Thoracic aorta (tissue), 2 donors: ENCODE results near the gene DHX32. TPM values are rescaled to one million over a fixed set of nuclear protein-coding genes. Genes with fewer than 3 reads are reported as not detected.

Experiments used
- ATAC-seq: fragments of 150-250 bp; one replicate; pipeline ENCODE4 v1.8.0; 2017; ENCODE audit warnings: low read depth; ENCODE audit not compliant: insufficient number of reproducible peaks, low FRiP score
- DNase-seq: peaks from one replicate; pipeline ENCODE4 v3.0.0-alpha.2; 2020; ENCODE audit warnings: low spot score
- H3K27ac ChIP-seq, 2 donors: fragments of 200-600 bp; sonication (generic); 1 replicate in 1 of 2; 2 replicates in 1 of 2; pipeline ENCODE4 v1.5.1; 2016; ENCODE audit warnings: mild to moderate bottlenecking in 2 of 2, moderate library complexity in 2 of 2
- H3K27me3 ChIP-seq: fragments of 200-600 bp; sonication (generic); replicated peaks from 2 replicates; pipeline ENCODE4 v1.6.0; 2016; ENCODE audit warnings: mild to moderate bottlenecking; ENCODE audit not compliant: insufficient read depth
- H3K36me3 ChIP-seq: fragments of 200-600 bp; sonication (generic); one replicate; pipeline ENCODE4 v1.5.1; 2016
- H3K4me1 ChIP-seq, 2 donors: fragments of 200-600 bp; sonication (generic); 1 replicate in 1 of 2; 2 replicates in 1 of 2; pipeline versions ENCODE4 v1.5.1 to v1.6.0; 2016; ENCODE audit warnings: low read depth in 2 of 2, mild to moderate bottlenecking in 1 of 2; ENCODE audit not compliant: control insufficient read depth in 1 of 2
- H3K4me3 ChIP-seq: fragments of 200-600 bp; sonication (generic); 2 replicates; pipeline ENCODE4 v1.5.1; 2016; ENCODE audit warnings: mild to moderate bottlenecking
- H3K9me3 ChIP-seq: fragments of 200-600 bp; sonication (generic); 2 replicates; pipeline ENCODE4 v1.5.1; 2016
- CTCF ChIP-seq: fragments of 200-600 bp; sonication (generic); IDR thresholded peaks from one replicate; pipeline ENCODE4 v1.5.1; 2019; ENCODE audit warnings: antibody characterized with exemption
- total RNA-seq, 2 donors: library from RNA; depleted of rRNA; stranded (reverse); fragments of >200 nt; gene quantifications; one replicate each; pipeline versions ENCODE4 v1.1.0 to v1.2.3, GENCODE V29; 2016

The DHX32 gene
- total RNA-seq, 2 donors from 2014 or later = 11.1 to 14.0 TPM

GRCh38 chr10:125850766-125851731 is 30.0 kb downstream of the DHX32 start:
- H3K36me3 ChIP-seq = peaks cover 21% of the 10 kb centered on the region
- H3K27me3 ChIP-seq = no peaks in the 10 kb centered on the region
- H3K4me3 ChIP-seq = no peak overlapping the region
- no peaks in the 10 kb centered on the region for H3K4me1 ChIP-seq
- no peak for TF ChIP-seq CTCF
- H3K9me3 ChIP-seq = no peaks in the 10 kb centered on the region
- no peak for ATAC-seq
- no peak overlapping the region for H3K27ac ChIP-seq
- DNase-seq = no peak

DNA sequence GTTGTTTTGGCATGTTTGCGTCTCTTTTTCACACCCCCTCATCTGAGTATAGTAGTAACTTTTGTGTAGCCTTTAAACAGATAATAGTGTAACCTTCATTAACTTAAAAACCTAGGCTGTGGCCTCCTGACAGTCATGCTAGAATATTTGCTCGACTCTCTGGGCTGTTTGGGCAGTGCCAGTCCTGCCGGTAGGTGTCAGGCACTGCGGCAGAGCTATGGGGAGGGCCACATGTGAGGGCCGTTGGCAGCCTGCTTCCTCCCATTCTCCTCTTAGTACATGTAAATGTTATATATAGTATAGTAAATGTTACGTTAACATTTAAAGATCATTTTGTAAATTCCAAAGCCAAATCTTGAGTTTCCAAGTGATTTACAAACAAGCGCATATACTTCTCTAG is 31.6 kb downstream of the DHX32 start:
- Histone ChIP-seq H3K9me3 (no peaks in the 10 kb centered on the region), H3K4me1 (no peaks in the 10 kb centered on the region), H3K27me3 (no peaks in the 10 kb centered on the region), H3K36me3 (peaks cover 21% of the 10 kb centered on the region), H3K27ac (no peak overlapping the region), H3K4me3 (no peak overlapping the region)
- ATAC-seq = no peak
- no peak for TF ChIP-seq CTCF
- no peak for DNase-seq

- no peaks in the 10 kb centered on the region for H3K27me3 ChIP-seq
- no peaks in the 10 kb centered on the region for H3K9me3 ChIP-seq
- TF ChIP-seq CTCF = no peak
- DNase-seq (no peak), ATAC-seq (no peak)
- peaks cover 21% of the 10 kb centered on the region for H3K36me3 ChIP-seq
- H3K4me1 ChIP-seq = no peaks in the 10 kb centered on the region
- no peak overlapping the region for H3K4me3 ChIP-seq
- no peak overlapping the region for H3K27ac ChIP-seq
Measured at GRCh38 chr10:125848857-125849256, 32.2 kb downstream of the DHX32 start.

- H3K36me3 ChIP-seq = peaks cover 21% of the 10 kb centered on the region
- DNase-seq (no peak), ATAC-seq (no peak)
- no peak overlapping the region for H3K4me3 ChIP-seq
- H3K4me1 ChIP-seq = no peaks in the 10 kb centered on the region
- H3K27me3 ChIP-seq = no peaks in the 10 kb centered on the region
- TF ChIP-seq CTCF = no peak
- H3K27ac ChIP-seq = no peak overlapping the region
- H3K9me3 ChIP-seq = no peaks in the 10 kb centered on the region
Measured at GRCh38 chr10:125848371-125848770, 32.7 kb downstream of the DHX32 start.

DNA sequence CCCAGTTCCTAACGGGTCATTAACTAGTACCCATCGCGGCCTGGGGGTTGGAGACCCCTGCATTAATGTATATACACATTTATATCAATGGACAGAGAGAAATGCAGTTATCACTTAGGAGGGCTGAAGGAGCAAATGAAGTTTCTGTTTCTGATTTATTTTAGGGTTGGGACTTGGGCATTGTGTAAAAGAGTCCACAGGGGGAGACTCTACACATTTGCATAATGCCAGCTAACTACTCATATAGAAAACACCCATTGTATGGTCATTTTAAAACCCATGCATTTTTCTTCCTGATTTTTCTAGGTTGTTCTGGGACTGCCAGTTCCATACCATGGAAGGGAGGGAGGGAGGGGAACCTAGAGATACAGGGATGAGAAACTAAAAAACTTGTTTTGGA is 34.2 kb downstream of the DHX32 start:
- H3K27me3 ChIP-seq = no peaks in the 10 kb centered on the region
- H3K4me3 ChIP-seq = no peak overlapping the region
- no peak for ATAC-seq
- peaks cover 19% of the 10 kb centered on the region for H3K36me3 ChIP-seq
- H3K9me3 ChIP-seq = no peaks in the 10 kb centered on the region
- H3K4me1 ChIP-seq = no peaks in the 10 kb centered on the region
- TF ChIP-seq CTCF = no peak
- DNase-seq = no peak
- no peak overlapping the region for H3K27ac ChIP-seq
